Endothelial cell (in vitro differentiated cells): Measurements from ENCODE around the gene RNF144B. TPM values are rescaled to one million over a fixed set of nuclear protein-coding genes. Genes with fewer than 3 reads are reported as not detected.

Experiments used
- DNase-seq: peaks from one replicate; pipeline ENCODE4 v3.0.0; 2021; ENCODE audit warnings: low spot score
- H3K27ac Mint-ChIP-seq: one replicate; pipeline ENCODE4 v1.8.0; 2021; ENCODE audit warnings: mixed read lengths, inconsistent platforms; ENCODE audit not compliant: unreplicated experiment
- H3K27me3 Mint-ChIP-seq: one replicate; pipeline ENCODE4 v1.8.0; 2021; ENCODE audit warnings: mild to moderate bottlenecking, moderate library complexity, mixed read lengths, inconsistent platforms; ENCODE audit not compliant: unreplicated experiment
- H3K36me3 Mint-ChIP-seq: one replicate; pipeline ENCODE4 v1.8.0; 2021; ENCODE audit warnings: mild to moderate bottlenecking, low read depth, mixed read lengths, inconsistent platforms; ENCODE audit not compliant: unreplicated experiment
- H3K4me1 Mint-ChIP-seq: one replicate; pipeline ENCODE4 v1.8.0; 2021; ENCODE audit warnings: mild to moderate bottlenecking, mixed read lengths, inconsistent platforms; ENCODE audit not compliant: unreplicated experiment
- H3K4me3 Mint-ChIP-seq: one replicate; pipeline ENCODE4 v1.8.0; 2021; ENCODE audit warnings: mild to moderate bottlenecking, mixed read lengths, inconsistent platforms; ENCODE audit not compliant: unreplicated experiment
- H3K9me3 Mint-ChIP-seq: one replicate; pipeline ENCODE4 v1.8.0; 2021; ENCODE audit warnings: mixed read lengths, inconsistent platforms; ENCODE audit not compliant: unreplicated experiment
- CTCF ChIP-seq: fragments of 200-600 bp; sonication (generic); IDR thresholded peaks from one replicate; pipeline ENCODE4 v1.5.0; 2021; ENCODE audit warnings: antibody characterized with exemption; ENCODE audit not compliant: unreplicated experiment
- total RNA-seq: library from RNA; stranded (reverse); fragmentation: NEBNext Ultra II Directional; extraction: Animal tissue kit (Norgen Biotek cat#: 25700); gene quantifications from one replicate; pipeline ENCODE4 v1.2.1, GENCODE V29; 2021; ENCODE audit not compliant: unreplicated experiment

RNF144B gene
- total RNA-seq, 1 donor from 2014 or later = 23.2 TPM

GRCh38 chr6:18489335-18489734 is 102.2 kb downstream of the RNF144B start:
- Mint-ChIP-seq H3K36me3 (peaks cover 7% of the 10 kb centered on the region), H3K27ac (no peak overlapping the region), H3K9me3 (no peaks in the 10 kb centered on the region), H3K4me1 (peaks cover 36% of the 10 kb centered on the region), H3K4me3 (no peak overlapping the region), H3K27me3 (no peaks in the 10 kb centered on the region)
- no peak for DNase-seq
- TF ChIP-seq CTCF = no peak

- H3K9me3 Mint-ChIP-seq = no peaks in the 10 kb centered on the region
- DNase-seq = no peak
- H3K27me3 Mint-ChIP-seq = no peaks in the 10 kb centered on the region
- H3K4me1 Mint-ChIP-seq = peaks cover 39% of the 10 kb centered on the region
- H3K4me3 Mint-ChIP-seq = no peak overlapping the region
- TF ChIP-seq CTCF = no peak
- H3K36me3 Mint-ChIP-seq = peaks cover 7% of the 10 kb centered on the region
- H3K27ac Mint-ChIP-seq = no peak overlapping the region
These were observed 104.3 kb downstream of the RNF144B start for GRCh38 chr6:18491308-18492045.

- DNase-seq = no peak
- H3K9me3 Mint-ChIP-seq = no peaks in the 10 kb centered on the region
- no peak overlapping the region for H3K27ac Mint-ChIP-seq
- H3K4me1 Mint-ChIP-seq = peaks cover 38% of the 10 kb centered on the region
- H3K27me3 Mint-ChIP-seq = no peaks in the 10 kb centered on the region
- H3K4me3 Mint-ChIP-seq = no peak overlapping the region
- peaks cover 7% of the 10 kb centered on the region for H3K36me3 Mint-ChIP-seq
- no peak for TF ChIP-seq CTCF
These were observed 105.8 kb downstream of the RNF144B start for GRCh38 chr6:18492972-18493371.

- H3K36me3 Mint-ChIP-seq = peaks cover 7% of the 10 kb centered on the region
- H3K9me3 Mint-ChIP-seq = no peaks in the 10 kb centered on the region
- no peak for DNase-seq
- H3K4me1 Mint-ChIP-seq = peaks cover 34% of the 10 kb centered on the region
- H3K27me3 Mint-ChIP-seq = no peaks in the 10 kb centered on the region
- H3K27ac Mint-ChIP-seq = no peak overlapping the region
- no peak overlapping the region for H3K4me3 Mint-ChIP-seq
- TF ChIP-seq CTCF = no peak
These were observed 106.3 kb downstream of the RNF144B start for GRCh38 chr6:18493382-18493891.

GRCh38 chr6:18493925-18494324 is 106.8 kb downstream of the RNF144B start:
- Mint-ChIP-seq H3K36me3 (peaks cover 7% of the 10 kb centered on the region), H3K27ac (no peak overlapping the region), H3K27me3 (no peaks in the 10 kb centered on the region), H3K4me1 (peaks cover 29% of the 10 kb centered on the region), H3K9me3 (no peaks in the 10 kb centered on the region), H3K4me3 (no peak overlapping the region)
- TF ChIP-seq CTCF = no peak
- DNase-seq = no peak
